ENCODE results near the gene NLGN3.

Gene NLGN3

DNA sequence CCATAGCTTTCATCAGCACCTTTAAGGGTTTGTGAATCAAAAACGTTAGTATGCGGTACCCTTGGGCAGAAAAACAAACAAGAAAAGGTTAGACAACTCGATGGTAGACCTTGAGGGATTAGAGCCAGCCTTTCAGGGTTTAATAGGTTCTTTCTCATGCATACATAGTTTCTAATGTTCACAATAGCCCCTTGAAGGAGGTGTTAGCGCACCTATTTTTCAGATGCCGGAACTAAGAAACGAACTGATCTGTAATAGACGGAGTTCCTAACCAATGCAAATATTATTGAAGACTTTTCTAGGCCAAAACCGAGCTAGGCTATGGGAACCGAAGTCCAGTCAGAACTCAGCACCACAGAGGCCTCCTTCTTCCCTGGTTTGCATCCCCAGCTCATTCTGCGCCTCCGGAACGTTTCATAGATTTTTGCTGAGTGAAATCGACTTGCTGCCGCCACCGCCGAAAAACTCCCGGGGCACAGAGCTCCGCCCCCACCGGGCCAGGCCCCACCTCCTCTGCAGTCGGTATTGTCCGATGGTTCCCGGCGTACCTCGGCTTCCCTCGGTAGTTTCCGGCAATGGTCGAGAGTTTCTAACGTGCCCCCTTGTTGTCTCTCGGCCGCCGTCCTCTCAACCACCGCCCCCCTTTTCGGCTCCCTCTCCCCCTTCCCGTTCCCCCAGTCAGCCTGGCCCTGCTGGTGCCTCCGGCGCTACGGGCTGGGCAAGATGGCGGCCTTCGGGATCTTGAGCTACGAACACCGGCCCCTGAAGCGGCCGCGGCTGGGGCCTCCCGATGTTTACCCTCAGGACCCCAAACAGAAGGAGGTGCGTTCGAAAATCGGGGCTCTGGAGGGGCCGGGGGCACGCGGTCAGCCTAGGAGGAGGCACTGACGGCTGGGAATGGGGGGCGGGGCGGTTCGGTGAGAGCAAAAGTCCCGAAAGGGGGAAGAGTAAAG is 26.3 kb upstream of the NLGN3 start, which contains the start of gene MED12:
MED12 (plus strand) TSS at position 565 of the 953 bp plus-strand sequence; CDS start at position 724, 159 bp downstream.
- peak; percentile 62 to 71 (median 69) for DNase-seq (ENCODE audit: low read depth in 3 of 3)

DNA sequence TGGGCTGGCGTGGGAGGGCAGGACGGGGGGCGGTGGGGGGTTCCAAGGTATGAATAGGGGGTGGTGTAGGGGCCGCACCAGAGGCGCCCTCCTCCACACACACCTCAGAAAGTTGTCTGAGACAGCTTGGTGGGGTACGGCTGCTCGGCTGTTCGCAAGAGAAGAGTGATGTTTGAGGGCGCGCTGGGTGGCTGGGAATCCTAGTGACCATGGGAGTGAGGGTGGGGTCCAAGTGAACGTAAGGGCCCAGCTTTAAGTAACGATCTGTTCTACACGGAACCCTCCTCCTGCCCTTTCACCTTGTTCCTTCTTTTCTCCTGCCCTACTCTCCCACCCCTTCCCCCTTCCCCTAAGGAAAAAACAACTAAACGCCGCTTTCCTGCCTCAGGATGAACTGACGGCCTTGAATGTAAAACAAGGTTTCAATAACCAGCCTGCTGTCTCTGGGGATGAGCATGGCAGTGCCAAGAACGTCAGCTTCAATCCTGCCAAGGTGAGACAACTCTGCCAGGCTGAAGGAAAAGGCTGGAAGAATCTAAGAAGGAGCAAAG is 25.6 kb upstream of the NLGN3 start:
- DNase-seq (ENCODE audit: low read depth in 3 of 3), result no peak

DNA sequence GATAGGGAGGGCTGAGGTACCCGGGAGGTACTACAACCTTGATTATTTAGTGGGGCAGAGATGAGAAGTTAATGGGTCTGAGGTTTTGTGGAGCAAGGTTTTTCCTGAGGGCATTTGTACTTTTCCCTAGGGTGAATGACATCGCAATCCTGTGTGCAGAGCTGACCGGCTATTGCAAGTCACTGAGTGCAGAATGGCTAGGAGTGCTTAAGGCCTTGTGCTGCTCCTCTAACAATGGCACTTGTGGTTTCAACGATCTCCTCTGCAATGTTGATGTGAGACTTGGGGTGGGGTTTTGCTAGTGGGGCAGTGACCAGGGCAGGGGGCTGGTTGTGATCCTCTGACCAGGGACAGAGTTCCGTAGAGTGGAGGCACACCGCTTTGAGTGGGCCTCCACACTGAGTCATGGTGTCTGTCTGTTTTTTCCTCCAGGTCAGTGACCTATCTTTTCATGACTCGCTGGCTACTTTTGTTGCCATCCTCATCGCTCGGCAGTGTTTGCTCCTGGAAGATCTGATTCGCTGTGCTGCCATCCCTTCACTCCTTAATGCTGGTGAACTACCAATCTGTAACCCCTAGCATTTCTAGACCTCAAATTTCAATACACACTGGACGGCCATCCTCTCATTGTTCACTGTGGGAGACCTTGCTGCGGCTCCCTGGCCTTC is 16.3 kb upstream of the NLGN3 start:
- DNase-seq (ENCODE audit: low read depth in 3 of 3), result no peak

DNA sequence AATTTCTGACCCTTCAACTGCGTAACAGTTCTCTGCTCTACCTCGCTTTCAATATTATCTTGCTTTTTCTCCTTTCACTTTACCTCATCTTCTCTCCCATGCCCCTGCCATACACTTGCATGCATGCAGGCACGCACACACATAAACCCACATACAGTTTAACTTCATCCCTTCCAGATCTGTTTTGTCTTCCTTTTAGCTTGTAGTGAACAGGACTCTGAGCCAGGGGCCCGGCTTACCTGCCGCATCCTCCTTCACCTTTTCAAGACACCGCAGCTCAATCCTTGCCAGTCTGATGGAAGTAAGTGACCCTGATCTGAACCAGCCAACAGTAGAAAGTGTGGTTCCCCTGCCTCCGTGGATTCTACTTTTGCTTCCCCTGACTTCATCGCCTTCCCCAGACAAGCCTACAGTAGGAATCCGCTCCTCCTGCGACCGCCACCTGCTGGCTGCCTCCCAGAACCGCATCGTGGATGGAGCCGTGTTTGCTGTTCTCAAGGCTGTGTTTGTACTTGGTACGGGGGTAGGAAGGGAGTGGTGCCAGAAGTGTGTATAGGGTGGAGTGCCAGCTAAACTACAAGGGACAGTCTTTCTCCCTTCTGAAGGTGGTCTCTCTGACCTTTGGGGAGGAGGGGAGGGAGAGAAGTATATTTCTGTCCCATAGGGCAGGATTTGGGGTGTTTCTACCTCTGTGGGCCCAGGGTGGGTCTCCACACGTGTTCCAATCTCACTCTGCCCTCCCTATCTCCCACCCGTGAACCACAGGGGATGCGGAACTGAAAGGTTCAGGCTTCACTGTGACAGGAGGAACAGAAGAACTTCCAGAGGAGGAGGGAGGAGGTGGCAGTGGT is 15.5 kb upstream of the NLGN3 start:
- peak; percentile 38 to 69 (median 48) for DNase-seq (ENCODE audit: low read depth in 3 of 3)

DNA sequence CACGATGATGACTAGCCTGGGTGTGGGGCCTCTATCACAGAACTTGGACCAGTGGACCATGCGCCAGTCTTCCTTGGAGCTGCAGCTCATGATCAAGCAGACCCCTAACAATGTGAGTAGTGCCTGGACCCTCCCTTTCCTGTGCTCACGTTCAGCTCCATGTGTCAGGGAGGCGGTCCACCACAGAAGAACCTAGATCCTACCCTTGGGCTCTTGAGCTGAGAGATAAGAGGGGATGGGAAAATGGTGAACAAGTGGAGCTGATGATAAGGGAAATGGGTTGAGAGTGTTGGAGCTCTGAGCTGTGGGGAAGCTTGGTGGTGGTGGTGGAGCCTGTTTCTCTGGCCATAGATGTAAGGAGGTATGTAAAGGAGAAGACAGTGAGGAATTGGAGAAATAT is 13.1 kb upstream of the NLGN3 start:
- no peak for DNase-seq (ENCODE audit: low read depth in 3 of 3)

DNA sequence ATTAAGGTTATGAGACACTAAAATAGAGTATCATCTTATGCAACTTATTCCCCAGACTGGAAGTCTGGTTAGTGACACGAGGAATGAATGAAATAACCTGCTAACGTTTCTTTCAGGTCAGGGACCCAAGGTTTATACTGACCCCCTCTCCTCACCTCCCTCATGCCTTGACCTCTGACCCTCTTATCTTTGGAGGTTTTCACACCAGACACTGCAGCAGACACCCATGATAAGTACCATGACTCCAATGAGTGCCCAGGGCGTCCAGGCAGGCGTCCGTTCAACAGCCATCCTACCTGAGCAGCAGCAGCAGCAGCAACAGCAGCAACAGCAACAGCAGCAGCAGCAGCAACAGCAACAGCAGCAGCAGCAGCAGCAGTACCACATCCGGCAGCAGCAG is 4.2 kb upstream of the NLGN3 start:
- no peak for DNase-seq (ENCODE audit: low read depth in 3 of 3)

DNA sequence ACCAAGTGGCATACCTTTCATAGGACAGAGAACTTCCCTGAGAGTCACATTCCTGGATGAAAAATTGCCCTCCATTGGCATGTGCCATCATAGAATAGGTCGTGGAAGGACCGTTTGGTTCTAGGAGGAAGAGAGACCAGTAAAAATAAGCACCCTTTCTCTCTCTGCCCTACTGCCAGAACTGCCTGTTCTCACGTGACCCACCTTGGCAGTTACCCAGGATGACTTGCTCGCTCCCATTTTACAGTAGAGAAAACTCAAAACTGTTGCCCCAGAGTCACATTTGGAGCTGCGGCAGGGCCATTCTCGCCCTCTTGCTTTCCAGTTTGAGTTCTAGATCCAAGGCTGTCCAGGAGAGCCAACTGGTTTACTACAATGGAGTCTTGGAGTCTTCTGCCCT is 1.1 kb upstream of the NLGN3 start:
- no peak for DNase-seq (ENCODE audit: low read depth in 3 of 3)

DNA sequence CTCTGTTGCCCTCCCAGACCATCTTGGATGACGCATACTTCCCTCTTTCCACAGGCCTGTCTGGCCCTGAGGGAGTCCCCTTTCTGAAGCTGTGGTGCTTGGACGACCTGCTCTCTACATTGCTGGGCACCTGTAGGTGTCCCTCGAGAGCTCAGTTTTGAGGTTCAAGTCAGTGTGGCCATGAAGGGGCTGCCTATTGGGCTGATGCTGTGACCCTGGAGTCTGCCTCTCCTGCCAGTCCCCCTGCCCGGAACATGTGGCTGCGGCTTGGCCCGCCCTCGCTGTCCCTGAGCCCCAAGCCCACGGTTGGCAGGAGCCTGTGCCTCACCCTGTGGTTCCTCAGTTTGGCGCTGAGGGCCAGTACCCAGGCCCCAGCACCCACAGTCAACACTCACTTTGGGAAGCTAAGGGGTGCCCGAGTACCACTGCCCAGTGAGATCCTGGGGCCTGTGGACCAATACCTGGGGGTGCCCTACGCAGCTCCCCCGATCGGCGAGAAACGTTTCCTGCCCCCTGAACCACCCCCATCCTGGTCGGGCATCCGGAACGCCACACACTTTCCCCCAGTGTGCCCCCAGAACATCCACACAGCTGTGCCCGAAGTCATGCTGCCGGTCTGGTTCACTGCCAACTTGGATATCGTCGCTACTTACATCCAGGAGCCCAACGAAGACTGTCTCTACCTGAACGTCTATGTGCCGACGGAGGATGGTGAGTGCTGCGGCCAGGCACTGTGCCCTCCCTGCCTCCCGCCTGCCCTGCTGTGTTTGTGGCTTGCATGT is 3.0 kb downstream of the NLGN3 start:
- DNase-seq (ENCODE audit: low read depth in 3 of 3), result no peak

DNA sequence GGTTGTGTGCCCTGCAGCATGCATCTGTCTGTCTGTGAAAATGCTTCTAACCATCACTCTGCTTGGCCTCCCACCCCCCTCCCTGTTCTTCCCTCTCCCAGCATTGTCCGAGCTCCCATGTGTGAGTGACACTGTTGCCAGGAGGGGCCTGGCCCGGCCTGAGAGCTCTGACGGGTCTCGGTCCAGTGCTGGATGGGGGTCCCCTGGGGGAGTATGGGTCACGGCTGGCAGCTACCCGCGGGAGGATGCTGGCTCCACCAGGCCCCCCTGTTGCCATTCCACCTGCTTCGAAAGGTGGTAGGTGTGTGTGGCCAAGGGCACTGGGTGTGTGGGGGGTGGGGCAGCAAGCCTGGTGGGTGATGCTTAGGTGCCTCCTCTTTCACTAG is 3.6 kb downstream of the NLGN3 start:
- no peak for DNase-seq (ENCODE audit: low read depth in 3 of 3)

DNA sequence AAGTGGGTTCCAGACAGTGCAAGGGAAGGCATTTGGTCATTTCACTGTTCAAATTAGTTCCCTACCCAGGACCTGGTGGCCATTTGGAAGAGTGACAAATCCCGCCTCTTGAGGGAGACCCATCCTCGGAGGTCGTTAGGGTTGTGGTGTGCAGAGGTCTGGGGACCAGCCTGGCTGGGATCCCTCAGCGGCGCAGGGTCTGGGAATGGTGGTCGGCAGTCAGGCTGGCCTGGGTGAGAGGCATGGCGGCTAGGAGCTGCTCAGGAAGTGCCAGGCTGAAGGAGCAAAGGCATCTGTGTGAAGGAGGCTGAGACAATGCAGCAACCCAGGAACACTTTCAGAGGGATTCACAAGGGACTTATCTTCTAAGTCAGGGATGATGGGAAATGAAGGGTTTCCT is 6.7 kb downstream of the NLGN3 start:
- no peak for DNase-seq (ENCODE audit: low read depth in 3 of 3)

DNA sequence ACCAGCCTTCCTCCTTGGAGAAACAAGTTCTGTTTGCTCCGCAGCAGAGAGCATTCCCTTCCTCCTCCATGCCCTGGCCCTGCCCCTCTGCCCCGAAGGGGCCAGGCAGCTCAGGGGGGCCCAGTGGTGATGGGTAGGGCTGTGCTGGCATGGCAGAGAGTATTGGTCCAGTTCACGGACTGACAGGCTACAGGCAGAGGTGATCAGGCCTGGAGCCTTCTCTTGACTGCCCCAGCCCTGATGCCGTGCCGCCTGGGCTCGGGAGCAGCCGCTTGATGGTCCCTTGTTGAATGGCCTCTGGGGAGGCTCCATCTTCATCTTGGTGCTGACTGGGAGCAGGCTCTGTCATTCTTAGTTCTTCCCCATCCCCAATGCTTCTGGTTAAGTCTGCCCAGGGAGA is 9.6 kb downstream of the NLGN3 start:
- DNase-seq (ENCODE audit: low read depth in 3 of 3), result no peak

DNA sequence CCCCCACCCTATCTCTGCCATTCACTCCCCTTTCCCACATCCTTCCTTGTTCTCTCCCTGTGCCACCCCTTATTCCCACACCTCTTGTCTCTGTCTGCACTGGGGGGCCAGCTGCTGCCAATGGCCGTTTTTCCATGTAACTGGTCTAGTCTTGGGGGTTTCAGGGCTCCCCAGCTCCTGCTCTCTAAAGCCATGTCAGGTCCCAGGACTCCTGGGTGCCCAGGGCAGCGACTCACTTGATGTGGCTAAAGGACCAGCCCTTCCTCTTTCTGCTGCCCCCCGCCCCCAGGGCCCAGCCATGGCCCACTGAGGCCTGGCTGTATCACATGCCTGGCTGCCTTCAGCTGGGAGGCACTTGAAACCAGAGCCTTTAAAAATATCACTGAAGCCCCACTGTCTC is 10.0 kb downstream of the NLGN3 start:
- no peak for DNase-seq (ENCODE audit: low read depth in 3 of 3)

DNA sequence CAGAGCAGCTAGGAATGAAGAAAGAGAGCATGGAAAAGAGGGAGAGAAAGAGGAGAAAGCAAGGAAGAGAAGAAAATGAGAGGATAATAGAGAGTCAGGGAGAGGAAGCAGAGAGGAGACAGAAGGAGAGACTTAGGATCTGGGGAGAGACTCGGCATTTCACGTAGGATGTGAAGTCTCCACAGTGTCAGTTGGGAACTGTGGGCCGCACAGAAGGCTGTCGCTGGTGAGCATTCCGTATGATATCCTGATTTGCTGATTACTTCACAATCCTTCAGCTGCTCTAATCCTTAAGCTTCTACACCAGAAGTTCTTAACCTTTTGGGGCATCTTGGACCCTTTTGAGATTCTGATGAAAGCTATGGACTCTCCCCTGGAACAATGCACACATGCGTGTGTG is 14.0 kb downstream of the NLGN3 start:
- DNase-seq (ENCODE audit: low read depth in 3 of 3), result no peak

DNA sequence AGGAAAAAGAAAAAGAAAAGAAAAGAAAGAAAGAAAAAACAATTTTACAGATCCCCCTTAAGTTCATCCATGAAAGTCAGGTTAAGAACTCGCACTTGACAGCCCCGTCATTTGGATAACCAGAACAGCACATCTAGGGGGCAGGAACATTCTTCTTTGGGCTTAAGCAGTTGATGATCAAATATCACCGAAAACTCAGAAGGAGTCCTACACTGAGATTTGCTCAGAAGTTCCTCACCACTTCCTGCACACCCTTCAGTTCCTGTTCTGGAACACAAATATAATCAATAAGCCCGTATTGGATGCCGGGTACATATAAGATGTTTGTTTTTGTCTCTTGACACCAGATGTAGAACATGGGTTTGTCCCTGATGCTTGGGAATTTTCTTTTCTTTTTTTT is 14.7 kb downstream of the NLGN3 start:
- no peak for DNase-seq (ENCODE audit: low read depth in 3 of 3)

DNA sequence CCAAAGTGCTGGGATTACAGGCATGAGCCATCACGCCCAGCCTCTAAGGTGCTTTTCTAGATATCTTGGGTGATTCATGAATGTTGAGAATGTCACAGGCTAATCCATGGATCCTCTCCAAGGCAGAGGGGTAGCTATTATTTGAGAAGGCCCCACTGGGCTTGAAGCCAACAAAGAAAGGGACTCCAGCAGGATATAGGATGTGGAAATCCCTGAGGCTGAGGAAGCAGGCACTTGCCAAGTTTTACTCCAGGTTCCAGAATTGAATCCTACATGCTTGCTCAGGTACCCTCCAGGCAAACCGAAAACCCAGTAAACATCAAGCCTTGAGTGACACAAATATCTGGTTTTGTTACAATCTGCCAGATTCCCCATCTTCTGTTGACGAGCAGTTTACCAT is 15.8 kb downstream of the NLGN3 start:
- no peak for DNase-seq (ENCODE audit: low read depth in 3 of 3)

DNA sequence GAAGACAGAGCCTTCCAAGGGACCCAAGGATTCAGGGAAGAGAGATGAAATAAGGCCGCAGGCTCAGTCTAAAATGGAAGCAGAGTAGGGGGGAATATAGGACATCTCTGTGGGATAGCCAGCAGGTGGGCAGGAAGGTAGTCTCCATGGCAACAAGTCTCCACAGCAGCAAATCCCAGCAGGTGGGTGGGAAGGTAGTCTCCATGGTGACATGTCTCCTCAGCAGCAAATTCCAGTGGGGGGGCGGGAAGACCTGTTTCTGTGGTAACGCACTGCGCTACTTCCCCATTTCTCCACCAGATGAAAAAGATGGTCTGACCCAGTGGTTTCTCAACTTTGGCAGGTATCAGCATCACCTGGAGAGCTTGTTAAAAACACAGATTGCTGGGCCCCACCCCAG is 18.3 kb downstream of the NLGN3 start:
- no peak for DNase-seq (ENCODE audit: low read depth in 3 of 3)

DNA sequence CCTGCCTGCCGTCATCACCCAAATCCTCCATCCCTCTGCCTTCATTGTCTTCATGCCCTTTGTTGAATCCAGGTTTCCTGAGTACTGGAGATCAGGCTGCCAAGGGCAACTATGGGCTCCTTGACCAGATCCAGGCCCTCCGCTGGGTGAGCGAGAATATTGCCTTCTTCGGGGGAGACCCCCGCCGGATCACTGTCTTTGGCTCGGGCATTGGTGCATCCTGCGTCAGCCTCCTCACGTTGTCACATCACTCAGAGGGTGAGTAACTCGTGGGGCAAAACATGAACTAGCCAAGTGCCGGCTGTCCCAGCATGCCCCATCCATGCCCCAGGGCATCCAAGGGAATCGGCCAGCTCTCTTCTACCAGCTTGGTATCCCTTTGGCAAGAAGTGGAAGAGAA is 19.4 kb downstream of the NLGN3 start:
- no peak for DNase-seq (ENCODE audit: low read depth in 3 of 3)

DNA sequence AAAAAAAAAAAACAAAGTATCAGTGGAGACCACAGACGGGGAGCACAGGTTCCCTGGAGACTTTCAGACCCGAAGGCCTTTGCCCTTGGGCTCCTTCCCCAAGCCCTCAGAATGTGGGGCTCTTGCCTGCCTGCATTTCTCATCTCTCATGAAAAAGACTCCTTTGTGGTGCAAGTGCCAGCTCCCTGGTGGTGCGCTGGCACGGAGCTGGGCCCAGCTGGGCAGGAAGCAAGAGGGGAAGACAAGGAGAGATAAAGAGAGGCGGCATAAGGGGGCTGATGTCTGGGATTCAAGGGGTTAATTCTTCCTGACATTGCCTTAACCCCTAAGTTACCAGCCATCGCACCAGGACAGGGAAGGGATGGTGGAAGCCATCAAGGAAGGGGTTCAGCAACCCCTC is 21.8 kb downstream of the NLGN3 start:
- DNase-seq (ENCODE audit: low read depth in 3 of 3), result no peak

DNA sequence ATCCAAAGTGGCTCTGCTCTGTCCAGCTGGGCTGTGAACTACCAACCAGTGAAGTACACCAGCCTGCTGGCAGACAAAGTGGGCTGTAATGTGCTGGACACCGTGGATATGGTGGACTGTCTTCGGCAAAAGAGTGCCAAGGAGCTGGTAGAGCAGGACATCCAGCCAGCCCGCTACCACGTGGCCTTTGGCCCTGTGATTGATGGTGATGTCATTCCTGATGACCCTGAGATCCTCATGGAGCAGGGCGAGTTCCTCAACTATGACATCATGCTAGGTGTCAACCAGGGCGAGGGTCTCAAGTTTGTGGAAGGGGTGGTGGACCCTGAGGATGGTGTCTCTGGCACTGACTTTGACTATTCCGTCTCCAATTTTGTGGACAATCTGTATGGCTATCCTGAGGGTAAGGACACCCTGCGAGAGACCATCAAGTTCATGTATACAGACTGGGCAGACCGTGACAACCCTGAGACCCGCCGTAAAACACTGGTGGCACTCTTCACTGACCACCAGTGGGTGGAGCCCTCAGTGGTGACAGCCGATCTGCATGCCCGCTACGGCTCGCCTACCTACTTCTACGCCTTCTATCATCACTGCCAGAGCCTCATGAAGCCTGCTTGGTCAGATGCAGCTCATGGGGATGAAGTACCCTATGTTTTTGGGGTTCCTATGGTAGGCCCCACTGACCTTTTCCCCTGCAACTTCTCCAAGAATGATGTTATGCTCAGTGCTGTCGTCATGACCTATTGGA is 22.6 kb downstream of the NLGN3 start:
- no peak for DNase-seq (ENCODE audit: low read depth in 3 of 3)

DNA sequence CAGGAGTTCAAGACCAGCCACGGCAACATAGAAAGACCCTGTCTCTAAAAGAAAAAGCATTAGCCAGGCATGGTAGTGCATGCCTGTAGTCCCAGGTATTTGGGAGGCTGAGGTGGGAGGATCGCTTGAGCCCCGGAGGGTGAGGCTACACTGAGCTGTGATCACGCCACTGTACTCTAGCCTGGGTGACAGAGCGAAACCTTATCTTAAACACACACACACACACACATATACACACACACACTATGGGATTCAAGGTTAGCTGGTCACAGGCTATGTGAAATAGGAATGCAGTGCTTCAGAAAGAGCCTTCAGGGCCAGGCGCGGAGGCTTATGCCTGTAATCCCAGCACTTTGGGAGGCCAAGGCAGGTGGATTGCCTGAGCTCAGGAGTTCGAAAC is 23.5 kb downstream of the NLGN3 start:
- DNase-seq (ENCODE audit: low read depth in 3 of 3), result no peak

Data from stimulated activated CD4-positive, alpha-beta T cell treated with anti-CD3 and anti-CD28 coated beads, TNF-alpha, amount 100 ng/mL, for 48 hours (primary cell).